ENCODE measurements around the gene TUBGCP2.

GRCh38 chr10:133275684-133276092, 33.0 kb downstream of the TUBGCP2 start:
- TF ChIP-seq SIN3A (IDR thresholded peaks at IDR 0.05; ENCODE audit: borderline replicate concordance, insufficient read depth, low read length) (no peak), POLR2AphosphoS5 (IDR thresholded peaks at IDR 0.05; ENCODE audit: low read depth, low read length) (no peak), REST (IDR thresholded peaks at IDR 0.05; ENCODE audit: insufficient read depth in 1 of 2, low read depth in 2 of 2, low read length in 2 of 2) (no peak), TAF1 (IDR thresholded peaks at IDR 0.05; ENCODE audit: borderline replicate concordance, insufficient read depth, low read length) (no peak)
